Activated CD8-positive, alpha-beta memory T cell treated with anti-CD3 and anti-CD28 coated beads, Interleukin-2, amount 10 ng/mL, durations not matched to agents 7 days and 5 days (primary cell): ENCODE measurements around the gene SPATA4. TPM values are rescaled to one million over a fixed set of nuclear protein-coding genes. Genes with fewer than 3 reads are reported as not detected.
"Not testable (repeated sequence)": the region's sequence is repeated elsewhere in the genome, so short reads cannot be mapped to it uniquely, and the experiment has no call there.

ENCODE experiments used
- ATAC-seq: fragments of 150-1000 bp; cut with Tn5 transposase; one replicate; pipeline ENCODE4 v1.10.0; 2021; ENCODE audit warnings: moderate library complexity
- CTCF ChIA-PET: fragments of 350-600 bp; sonication (Branson Sonifier 250); formaldehyde crosslinking; loops from one replicate; lab custom pipeline; 2021; ENCODE audit warnings: antibody characterized with exemption; lab: Charles Lee
- DNase-seq: peaks from one replicate; pipeline ENCODE4 v3.0.0-alpha.2; 2020
- H3K27ac Mint-ChIP-seq: one replicate; pipeline ENCODE4 v1.8.0; 2021; ENCODE audit warnings: mild to moderate bottlenecking, mixed read lengths
- H3K27me3 Mint-ChIP-seq: one replicate; pipeline ENCODE4 v1.8.0; 2021; ENCODE audit warnings: mixed read lengths
- H3K36me3 Mint-ChIP-seq: one replicate; pipeline ENCODE4 v1.8.0; 2021; ENCODE audit warnings: mild to moderate bottlenecking, mixed read lengths
- H3K4me1 Mint-ChIP-seq: one replicate; pipeline ENCODE4 v1.8.0; 2021; ENCODE audit warnings: mixed read lengths
- H3K4me3 Mint-ChIP-seq: one replicate; pipeline ENCODE4 v1.8.0; 2021; ENCODE audit warnings: mild to moderate bottlenecking, moderate library complexity, mixed read lengths
- H3K9me3 Mint-ChIP-seq: one replicate; pipeline ENCODE4 v1.8.0; 2022; ENCODE audit warnings: low read depth, mixed read lengths
- total RNA-seq, 2 experiments: library from RNA; stranded (reverse); gene quantifications; one replicate each; pipeline ENCODE4 v1.2.3, GENCODE V29; 2021

Gene SPATA4
- not detected for total RNA-seq

- peaks cover 3% of the 10 kb centered on the region for H3K36me3 Mint-ChIP-seq
- H3K27me3 Mint-ChIP-seq = peaks cover 77% of the 10 kb centered on the region
- CTCF ChIA-PET = interaction anchor here (0.8 to 1.3 kb wide), 2 partner anchors 19 to 21 kb away, joined by 3 read pairs; no protein-coding TSS in a partner anchor
- peak within 1 kb of the TSS; percentile 66 for H3K4me3 Mint-ChIP-seq
- peaks cover 13% of the 10 kb centered on the region for H3K4me1 Mint-ChIP-seq
- peak; percentile 95 for DNase-seq
- peak within 1 kb of the TSS; percentile 83 for H3K27ac Mint-ChIP-seq
- H3K9me3 Mint-ChIP-seq = no peaks in the 10 kb centered on the region
- ATAC-seq = peak; percentile 98
Observed at GRCh38 chr4:176195184-176195978, at the start of gene SPATA4. Gene SPATA4 (minus strand): TSS chr4:176195585. CDS start chr4:176195562, 23 bp downstream.

GRCh38 chr4:176242764-176243347, 47.5 kb upstream of the SPATA4 start:
- no peak for DNase-seq
- no peaks in the 10 kb centered on the region for H3K4me1 Mint-ChIP-seq
- no peaks in the 10 kb centered on the region for H3K27me3 Mint-ChIP-seq
- H3K9me3 Mint-ChIP-seq = no peaks in the 10 kb centered on the region
- H3K4me3 Mint-ChIP-seq = no peak overlapping the region
- ATAC-seq = no peak
- H3K36me3 Mint-ChIP-seq = no peaks in the 10 kb centered on the region
- H3K27ac Mint-ChIP-seq = no peak overlapping the region
- CTCF ChIA-PET = no interaction called here

GRCh38 chr4:176241703-176242102, 46.3 kb upstream of the SPATA4 start:
- DNase-seq (no peak), ATAC-seq (no peak)
- no peak overlapping the region for H3K27ac Mint-ChIP-seq
- H3K27me3 Mint-ChIP-seq = peaks cover 2% of the 10 kb centered on the region
- H3K36me3 Mint-ChIP-seq = no peaks in the 10 kb centered on the region
- no peaks in the 10 kb centered on the region for H3K9me3 Mint-ChIP-seq
- CTCF ChIA-PET = no interaction called here
- H3K4me3 Mint-ChIP-seq = no peak overlapping the region
- no peaks in the 10 kb centered on the region for H3K4me1 Mint-ChIP-seq

- H3K9me3 Mint-ChIP-seq = no peaks in the 10 kb centered on the region
- no peak overlapping the region for H3K27ac Mint-ChIP-seq
- H3K27me3 Mint-ChIP-seq = peaks cover 5% of the 10 kb centered on the region
- DNase-seq (no peak), ATAC-seq (no peak)
- no peaks in the 10 kb centered on the region for H3K36me3 Mint-ChIP-seq
- no peak overlapping the region for H3K4me3 Mint-ChIP-seq
- no peaks in the 10 kb centered on the region for H3K4me1 Mint-ChIP-seq
- CTCF ChIA-PET = no interaction called here
Observed at GRCh38 chr4:176238826-176239225, 43.4 kb upstream of the SPATA4 start.

GRCh38 chr4:176238157-176238610, 42.8 kb upstream of the SPATA4 start:
- no peaks in the 10 kb centered on the region for H3K36me3 Mint-ChIP-seq
- CTCF ChIA-PET = no interaction called here
- H3K4me1 Mint-ChIP-seq = no peaks in the 10 kb centered on the region
- ATAC-seq (no peak), DNase-seq (no peak)
- no peak overlapping the region for H3K27ac Mint-ChIP-seq
- H3K9me3 Mint-ChIP-seq = no peaks in the 10 kb centered on the region
- H3K27me3 Mint-ChIP-seq = peaks cover 10% of the 10 kb centered on the region
- H3K4me3 Mint-ChIP-seq = no peak overlapping the region

- Mint-ChIP-seq H3K9me3 (no peaks in the 10 kb centered on the region), H3K4me1 (no peaks in the 10 kb centered on the region), H3K36me3 (no peaks in the 10 kb centered on the region), H3K27ac (no peak overlapping the region), H3K27me3 (peaks cover 14% of the 10 kb centered on the region), H3K4me3 (no peak overlapping the region)
- CTCF ChIA-PET = no interaction called here
- ATAC-seq = no peak
- no peak for DNase-seq
Observed at GRCh38 chr4:176236946-176237345, 41.6 kb upstream of the SPATA4 start.

- Mint-ChIP-seq H3K9me3 (no peaks in the 10 kb centered on the region), H3K27me3 (peaks cover 39% of the 10 kb centered on the region), H3K4me3 (no peak overlapping the region), H3K27ac (no peak overlapping the region), H3K4me1 (no peaks in the 10 kb centered on the region), H3K36me3 (no peaks in the 10 kb centered on the region)
- ATAC-seq (no peak), DNase-seq (no peak)
- CTCF ChIA-PET = no interaction called here
Observed at GRCh38 chr4:176230836-176231235, 35.5 kb upstream of the SPATA4 start.

- ATAC-seq (no peak), DNase-seq (no peak)
- Mint-ChIP-seq H3K4me1 (no peaks in the 10 kb centered on the region), H3K4me3 (no peak overlapping the region), H3K27me3 (peaks cover 40% of the 10 kb centered on the region), H3K27ac (no peak overlapping the region), H3K36me3 (no peaks in the 10 kb centered on the region), H3K9me3 (no peaks in the 10 kb centered on the region)
- CTCF ChIA-PET = no interaction called here
Observed at GRCh38 chr4:176229645-176230044, 34.3 kb upstream of the SPATA4 start.

- DNase-seq (no peak), ATAC-seq (no peak)
- CTCF ChIA-PET = no interaction called here
- H3K4me3 Mint-ChIP-seq = no peak overlapping the region
- H3K4me1 Mint-ChIP-seq = no peaks in the 10 kb centered on the region
- H3K9me3 Mint-ChIP-seq = no peaks in the 10 kb centered on the region
- H3K27ac Mint-ChIP-seq = no peak overlapping the region
- no peaks in the 10 kb centered on the region for H3K36me3 Mint-ChIP-seq
- H3K27me3 Mint-ChIP-seq = peaks cover 35% of the 10 kb centered on the region
Observed at GRCh38 chr4:176226736-176227135, 31.4 kb upstream of the SPATA4 start.

- H3K9me3 Mint-ChIP-seq = no peaks in the 10 kb centered on the region
- H3K27ac Mint-ChIP-seq = no peak overlapping the region
- CTCF ChIA-PET = no interaction called here
- DNase-seq (no peak), ATAC-seq (no peak)
- H3K4me1 Mint-ChIP-seq = no peaks in the 10 kb centered on the region
- no peaks in the 10 kb centered on the region for H3K36me3 Mint-ChIP-seq
- peaks cover 35% of the 10 kb centered on the region for H3K27me3 Mint-ChIP-seq
- H3K4me3 Mint-ChIP-seq = no peak overlapping the region
Observed at GRCh38 chr4:176223561-176223960, 28.2 kb upstream of the SPATA4 start.

GRCh38 chr4:176222149-176222548, 26.8 kb upstream of the SPATA4 start:
- CTCF ChIA-PET = no interaction called here
- no peak for ATAC-seq
- peaks cover 22% of the 10 kb centered on the region for H3K27me3 Mint-ChIP-seq
- no peaks in the 10 kb centered on the region for H3K36me3 Mint-ChIP-seq
- H3K4me1 Mint-ChIP-seq = no peaks in the 10 kb centered on the region
- H3K4me3 Mint-ChIP-seq = no peak overlapping the region
- H3K9me3 Mint-ChIP-seq = no peaks in the 10 kb centered on the region
- no peak for DNase-seq
- H3K27ac Mint-ChIP-seq = no peak overlapping the region

- CTCF ChIA-PET = no interaction called here
- Mint-ChIP-seq H3K36me3 (no peaks in the 10 kb centered on the region), H3K9me3 (no peaks in the 10 kb centered on the region), H3K27me3 (peaks cover 12% of the 10 kb centered on the region), H3K27ac (no peak overlapping the region), H3K4me3 (no peak overlapping the region), H3K4me1 (no peaks in the 10 kb centered on the region)
- DNase-seq (no peak), ATAC-seq (no peak)
Observed at GRCh38 chr4:176217510-176217909, 22.1 kb upstream of the SPATA4 start.

- DNase-seq, H3K4me1 Mint-ChIP-seq, H3K4me3 Mint-ChIP-seq, H3K9me3 Mint-ChIP-seq, H3K27ac Mint-ChIP-seq, CTCF ChIA-PET, ATAC-seq, H3K36me3 Mint-ChIP-seq: not testable (repeated sequence)
- H3K27me3 Mint-ChIP-seq = peaks cover 24% of the 10 kb centered on the region
Observed at GRCh38 chr4:176212351-176212750, 17.0 kb upstream of the SPATA4 start.
